ENCODE measurements around the gene HASPIN. TPM values are rescaled to one million over a fixed set of nuclear protein-coding genes. Genes with fewer than 3 reads are reported as not detected.
"Not testable (repeated sequence)": the region's sequence is repeated elsewhere in the genome, so short reads cannot be mapped to it uniquely, and the experiment has no call there.

The HASPIN gene
- polyA plus RNA-seq, 4 donors = 2.9 to 3.9 (median 3.4) TPM

DNA sequence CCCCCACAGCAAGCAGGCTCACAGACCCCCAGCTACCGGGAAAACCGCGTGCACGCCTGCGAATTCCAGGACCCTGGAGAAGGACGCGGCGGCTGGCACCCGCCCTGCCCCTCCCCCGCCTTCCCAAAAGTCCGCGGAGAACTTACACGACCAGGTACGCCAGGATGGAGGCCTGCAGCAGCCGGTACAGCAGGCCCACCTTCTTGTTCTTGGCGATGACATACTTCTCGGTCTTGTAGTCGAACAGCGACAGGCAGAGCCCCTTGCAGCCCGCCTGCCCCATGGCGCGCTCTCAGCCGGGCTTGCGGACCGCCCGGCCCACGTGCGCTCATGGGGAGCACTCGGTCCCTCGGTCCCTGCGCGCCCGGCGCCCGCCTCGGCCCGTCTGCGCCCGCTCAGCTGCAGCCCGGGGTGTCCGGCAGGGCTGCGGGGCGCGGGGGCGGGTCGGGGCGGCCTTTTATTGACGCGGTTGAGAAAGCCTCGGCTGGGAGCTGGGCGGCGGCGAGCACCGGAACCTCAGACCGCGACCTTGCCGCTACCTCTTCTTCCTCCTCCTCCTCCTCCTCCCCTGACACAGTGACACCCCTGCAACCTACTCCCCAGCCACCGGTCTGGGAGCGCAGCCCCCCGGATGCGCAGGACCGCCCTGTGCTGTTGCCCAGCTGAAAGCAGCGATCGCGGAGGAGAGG is 27.8 kb upstream of the HASPIN start, which contains the start of gene P2RX5:
TSS of gene P2RX5 (minus strand) at position 433 of the 689 bp plus-strand sequence. CDS start at position 283, 150 bp downstream.
- DNase-seq (ENCODE audit: low read depth in 4 of 4, low spot score in 3 of 4) = no peak

DNA sequence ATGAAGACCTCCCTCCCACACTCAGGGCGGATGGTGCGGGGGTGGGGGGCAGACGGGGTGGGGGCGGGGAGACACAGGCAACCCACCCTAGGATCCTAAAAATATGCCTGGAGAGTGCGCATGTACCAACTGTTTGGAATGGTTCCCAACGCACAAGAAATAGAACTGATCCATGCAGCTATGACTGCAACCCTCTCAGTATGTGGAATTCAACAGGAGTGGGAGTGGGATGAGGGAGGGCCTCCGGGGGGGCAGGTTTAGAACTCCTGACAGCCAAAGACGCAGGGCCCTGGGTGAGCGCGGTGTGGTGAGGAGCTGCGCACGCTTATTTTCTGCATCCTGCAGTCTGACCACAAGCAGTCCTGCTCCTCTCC is 26.6 kb upstream of the HASPIN start:
- DNase-seq (ENCODE audit: low read depth in 4 of 4, low spot score in 3 of 4) = no peak

DNA sequence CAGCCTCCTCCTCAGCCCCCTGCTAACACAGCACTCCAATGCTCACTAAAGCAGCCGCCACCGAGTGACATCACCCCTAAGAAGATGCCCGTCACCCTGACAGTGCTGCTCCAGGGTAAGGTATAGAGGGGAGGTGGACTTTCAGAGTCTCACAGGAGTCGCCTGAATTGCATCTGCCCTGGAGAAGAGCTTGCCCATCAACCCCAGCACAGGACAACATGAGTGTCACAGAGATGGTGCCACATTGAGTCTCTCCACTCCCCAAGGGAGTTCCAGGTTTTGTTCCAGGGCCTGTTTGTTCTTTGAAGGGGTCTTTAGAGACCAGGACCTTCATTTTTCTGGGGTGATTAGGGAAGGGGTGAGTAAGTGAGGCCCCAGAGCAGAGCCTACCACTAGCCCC is 25.6 kb upstream of the HASPIN start:
- no peak for DNase-seq (ENCODE audit: low read depth in 4 of 4, low spot score in 3 of 4)

DNA sequence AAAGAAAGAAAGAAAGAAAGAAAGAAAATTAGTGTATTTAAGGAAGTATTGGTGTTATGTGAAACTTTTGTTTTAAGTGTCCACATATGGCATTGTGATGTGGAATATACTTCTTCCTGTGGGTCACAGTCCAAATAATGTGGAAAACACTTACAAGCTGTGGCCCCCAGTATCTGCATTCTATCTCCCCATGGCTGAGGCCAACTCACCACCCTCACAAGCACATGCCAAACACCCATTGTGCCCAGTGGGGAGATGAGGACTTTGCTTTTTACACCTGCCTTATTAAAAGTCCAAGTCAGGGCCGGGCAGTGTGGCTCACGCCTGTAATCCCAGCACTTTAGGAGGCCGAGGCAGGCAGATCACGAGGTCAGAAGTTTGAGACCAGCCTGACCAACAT is 23.8 kb upstream of the HASPIN start:
- no peak for DNase-seq (ENCODE audit: low read depth in 4 of 4, low spot score in 3 of 4)

DNA sequence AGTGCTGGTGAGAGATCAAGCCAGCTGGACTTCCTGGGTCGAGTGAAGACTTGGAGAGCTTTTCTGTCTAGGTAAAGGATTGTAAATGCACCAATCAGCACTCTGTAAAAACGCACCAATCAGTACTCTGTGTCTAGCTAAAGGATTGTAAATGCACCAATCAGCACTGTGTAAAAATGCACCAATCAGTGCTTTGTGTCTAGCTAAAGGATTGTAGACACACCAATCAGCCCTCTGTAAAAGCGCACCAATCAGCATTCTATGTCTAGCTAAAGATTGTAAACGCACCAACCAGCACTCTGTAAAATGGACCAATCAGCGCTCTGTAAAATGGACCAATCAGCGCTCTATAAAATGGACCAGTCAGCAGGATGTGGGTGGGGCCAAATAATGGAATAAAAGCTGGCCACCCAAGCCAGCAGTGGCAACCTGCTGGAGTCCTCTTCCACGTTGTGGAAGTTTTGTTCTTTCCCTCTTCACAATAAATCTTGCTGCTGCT is 21.6 kb upstream of the HASPIN start:
- not testable (repeated sequence) for DNase-seq (ENCODE audit: low read depth in 4 of 4, low spot score in 3 of 4)

DNA sequence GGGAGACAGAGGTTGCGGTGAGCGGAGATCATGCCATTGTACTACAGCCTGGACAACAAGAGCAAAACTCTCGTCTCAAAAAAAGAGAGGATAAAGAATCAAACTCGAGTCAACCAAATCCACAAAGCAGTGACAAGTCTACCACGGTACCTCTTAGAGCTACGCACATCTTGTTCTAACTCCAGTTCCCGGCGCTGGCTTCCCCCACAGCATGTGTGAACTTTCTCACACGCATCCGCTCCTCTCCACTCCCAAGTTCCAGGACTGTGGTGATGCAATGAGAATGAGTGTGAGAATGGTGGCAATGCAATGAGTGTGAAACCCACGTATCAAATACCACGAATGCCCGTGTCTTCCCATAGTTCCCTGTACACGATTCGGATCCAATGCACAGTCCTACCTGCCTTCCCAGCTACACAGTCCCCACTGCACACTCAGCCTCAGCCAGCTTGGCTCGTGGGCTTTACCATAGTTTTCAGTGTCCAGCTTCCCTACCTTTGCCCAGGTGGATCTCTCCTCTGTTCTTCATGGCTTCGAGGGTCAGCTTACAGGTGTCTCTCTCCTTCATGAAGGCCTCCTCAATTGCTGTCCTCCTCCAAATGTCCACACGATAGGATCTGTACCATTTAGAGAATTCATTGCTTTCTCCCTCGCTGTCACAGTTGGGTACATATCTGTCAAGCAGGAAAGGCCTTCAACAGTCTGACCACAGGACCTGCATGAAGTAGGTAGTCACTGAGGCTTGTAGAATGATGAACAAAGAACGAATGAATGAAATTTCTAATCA is 18.6 kb upstream of the HASPIN start:
- no peak for DNase-seq (ENCODE audit: low read depth in 4 of 4, low spot score in 3 of 4)

DNA sequence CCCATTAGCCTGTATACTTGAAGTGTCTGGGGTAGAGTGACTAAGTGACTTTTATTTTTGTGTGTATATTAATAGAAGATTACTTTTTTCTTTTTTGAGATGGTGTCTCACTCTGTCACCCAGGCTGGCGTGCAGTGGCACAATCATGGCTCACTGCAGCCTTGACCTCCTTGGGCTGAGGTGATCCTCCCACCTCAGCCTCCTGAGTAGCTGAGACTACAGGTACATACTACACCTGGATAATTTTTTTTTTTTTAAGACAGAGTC is 18.1 kb upstream of the HASPIN start:
- DNase-seq (ENCODE audit: low read depth in 4 of 4, low spot score in 3 of 4) = not testable (repeated sequence)

DNA sequence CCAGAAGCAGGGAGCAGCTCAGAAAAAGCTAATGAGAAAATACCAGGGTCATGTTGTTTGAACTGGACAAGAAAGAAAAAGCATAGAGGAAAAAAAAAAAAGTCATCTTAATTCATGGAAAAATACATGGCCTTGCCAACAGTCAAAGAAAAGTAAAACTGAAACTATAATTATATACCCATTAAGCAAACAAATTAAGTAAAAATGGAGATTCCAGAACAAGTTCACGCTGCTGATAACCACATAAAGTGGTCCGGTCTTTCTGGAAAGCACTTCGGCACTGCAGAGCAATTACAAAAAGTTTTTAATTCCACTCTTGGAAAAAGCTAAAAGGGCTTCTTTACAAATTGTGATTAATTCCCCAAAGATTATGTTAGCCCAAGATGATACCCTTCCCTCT is 15.3 kb upstream of the HASPIN start:
- no peak for DNase-seq (ENCODE audit: low read depth in 4 of 4, low spot score in 3 of 4)

DNA sequence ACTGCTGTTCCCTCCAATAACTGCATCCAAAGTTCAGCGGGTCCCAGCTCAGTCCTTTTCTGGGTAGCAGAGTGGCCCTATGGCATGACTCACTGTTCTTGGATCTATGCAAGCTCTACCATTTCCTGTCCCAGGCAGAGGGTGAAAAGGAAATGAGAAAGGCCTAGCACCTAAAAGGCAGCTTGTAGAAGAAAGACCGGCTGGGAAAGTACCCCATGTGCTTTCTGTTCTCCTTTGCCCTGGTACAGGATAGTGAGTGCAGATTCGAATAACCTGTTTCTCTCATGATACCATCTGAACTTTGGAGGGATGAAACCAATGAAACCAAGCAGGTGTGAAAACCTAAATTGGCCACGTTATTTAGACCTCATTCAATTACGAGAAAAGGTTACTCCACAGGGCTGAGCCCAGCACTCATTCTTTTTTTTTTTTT is 12.7 kb upstream of the HASPIN start:
- DNase-seq (ENCODE audit: low read depth in 4 of 4, low spot score in 3 of 4) = no peak

DNA sequence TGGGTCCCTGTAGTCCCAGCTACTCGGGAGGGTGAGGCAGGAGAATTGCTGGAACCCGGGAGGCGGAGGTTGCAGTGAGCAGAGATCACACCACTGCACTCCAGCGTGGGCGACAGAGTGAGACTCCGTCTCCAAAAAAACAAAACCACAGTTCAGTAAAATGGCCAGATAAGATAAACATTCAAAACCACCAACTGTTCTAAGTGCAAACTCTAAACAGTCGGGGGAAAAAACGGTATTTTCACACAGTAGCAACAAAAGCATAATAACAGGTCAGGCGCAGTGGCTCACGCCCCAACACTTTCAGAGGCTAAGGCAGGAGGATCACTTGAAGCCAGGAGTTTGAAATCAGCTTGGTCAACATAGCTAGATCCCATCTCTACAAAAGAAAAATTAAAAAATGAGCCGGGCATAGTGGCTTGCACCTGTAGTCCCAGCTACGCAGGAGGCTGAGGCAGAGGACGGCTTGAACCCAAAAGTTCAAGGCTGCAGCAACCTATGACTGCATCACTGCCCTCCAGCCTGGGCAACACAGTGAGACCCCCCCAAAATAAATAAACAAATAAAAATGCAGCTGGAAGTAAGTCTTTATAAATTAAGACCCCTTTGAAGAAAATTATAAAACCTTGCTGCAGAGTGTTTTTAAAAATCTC is 10.8 kb upstream of the HASPIN start:
- no peak for DNase-seq (ENCODE audit: low read depth in 4 of 4, low spot score in 3 of 4)

DNA sequence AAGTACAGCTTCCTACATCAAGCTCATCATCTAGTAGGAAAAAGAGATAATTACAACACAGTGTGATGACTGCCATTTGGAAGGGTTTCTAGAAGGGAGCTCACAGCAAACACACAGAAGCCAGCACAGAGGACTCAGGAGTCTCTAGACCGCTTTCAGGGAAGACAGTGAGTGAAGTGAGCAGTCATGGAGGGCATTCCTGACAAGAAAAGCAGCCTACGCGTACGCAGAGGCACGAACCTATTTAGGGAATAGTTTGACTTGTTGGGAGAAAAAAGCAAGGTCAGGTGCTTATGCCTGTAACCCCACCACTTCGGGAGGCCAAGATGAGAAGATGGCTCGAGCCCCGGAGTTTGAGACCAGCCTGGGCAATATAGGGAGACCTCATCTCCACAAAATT is 8.4 kb upstream of the HASPIN start:
- no peak for DNase-seq (ENCODE audit: low read depth in 4 of 4, low spot score in 3 of 4)

DNA sequence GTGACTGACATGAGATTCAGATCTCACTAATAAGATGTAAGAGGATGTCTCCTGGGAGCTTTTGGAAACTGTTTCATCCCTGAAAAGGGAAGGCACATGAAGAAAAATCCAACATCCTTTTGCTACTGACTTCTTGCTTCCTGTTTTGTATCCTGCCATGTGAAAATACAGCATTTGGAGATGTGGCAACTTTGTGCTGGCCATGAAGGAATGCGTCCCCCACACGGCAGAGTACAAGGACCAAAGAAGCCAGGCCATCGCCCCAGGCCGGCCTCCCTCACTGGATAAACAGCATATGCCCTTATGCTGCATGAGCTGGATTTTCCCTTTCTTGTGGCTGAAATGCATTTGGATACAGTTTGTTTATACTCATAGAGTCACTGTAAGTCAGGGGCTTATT is 5.5 kb upstream of the HASPIN start:
- DNase-seq (ENCODE audit: low read depth in 4 of 4, low spot score in 3 of 4) = no peak

DNA sequence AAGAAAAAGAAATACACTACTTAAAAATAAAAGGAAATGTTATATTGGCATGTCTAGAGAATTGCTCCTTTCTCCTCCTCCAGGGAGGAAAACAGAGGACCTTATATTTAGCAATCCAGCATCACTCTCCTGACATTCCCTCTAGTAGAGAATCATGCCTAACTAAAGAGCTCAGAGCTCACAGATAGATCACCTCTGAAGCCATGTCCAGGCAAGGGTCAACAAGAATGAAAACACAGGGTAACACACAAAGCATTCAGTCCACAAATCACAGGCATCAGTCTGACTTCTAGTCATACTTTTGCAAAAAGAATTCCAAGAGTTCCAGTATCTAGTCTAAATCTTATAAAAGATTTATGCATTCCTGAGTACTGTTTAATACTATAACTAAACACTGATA is 4.4 kb upstream of the HASPIN start:
- DNase-seq (ENCODE audit: low read depth in 4 of 4, low spot score in 3 of 4) = no peak

DNA sequence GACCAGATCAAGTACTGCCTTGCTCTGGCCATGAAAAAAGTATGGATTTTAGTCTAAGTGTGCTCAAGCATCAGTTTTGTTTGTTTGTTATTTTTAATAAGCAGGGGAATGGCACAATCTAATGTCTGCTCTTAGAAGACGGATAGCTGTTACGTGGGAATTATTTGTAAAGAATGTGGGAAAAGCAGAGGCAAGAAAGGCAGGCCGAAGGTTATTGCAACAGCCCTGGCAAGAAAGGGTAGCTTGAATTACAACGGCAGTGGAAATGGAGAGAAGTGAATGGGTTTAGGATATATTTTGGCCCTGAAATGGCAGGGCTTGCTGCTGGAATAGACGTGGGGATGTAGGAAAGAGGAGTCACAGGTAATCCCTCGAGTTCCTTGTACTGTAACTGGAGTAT is 987 bp upstream of the HASPIN start:
- DNase-seq (ENCODE audit: low read depth in 4 of 4, low spot score in 3 of 4) = no peak

DNA sequence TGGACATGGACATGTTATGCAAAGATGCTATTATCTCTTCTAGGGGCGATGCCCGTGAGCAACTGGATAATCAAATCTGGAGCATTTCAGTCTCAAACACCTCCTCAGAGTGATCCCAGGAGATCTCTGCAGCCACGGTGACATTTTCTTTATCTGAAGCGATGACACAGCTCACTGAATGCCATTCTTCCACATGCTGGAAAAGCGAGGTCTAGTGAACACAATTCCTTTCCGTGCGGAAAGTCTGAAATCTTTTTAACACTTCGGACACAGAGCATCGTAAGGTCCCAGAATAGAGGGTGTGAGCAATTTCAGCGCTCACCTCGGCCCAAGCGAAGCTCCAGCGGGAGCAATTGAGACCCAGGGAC is 531 bp upstream of the HASPIN start:
- no peak for DNase-seq (ENCODE audit: low read depth in 4 of 4, low spot score in 3 of 4)

DNA sequence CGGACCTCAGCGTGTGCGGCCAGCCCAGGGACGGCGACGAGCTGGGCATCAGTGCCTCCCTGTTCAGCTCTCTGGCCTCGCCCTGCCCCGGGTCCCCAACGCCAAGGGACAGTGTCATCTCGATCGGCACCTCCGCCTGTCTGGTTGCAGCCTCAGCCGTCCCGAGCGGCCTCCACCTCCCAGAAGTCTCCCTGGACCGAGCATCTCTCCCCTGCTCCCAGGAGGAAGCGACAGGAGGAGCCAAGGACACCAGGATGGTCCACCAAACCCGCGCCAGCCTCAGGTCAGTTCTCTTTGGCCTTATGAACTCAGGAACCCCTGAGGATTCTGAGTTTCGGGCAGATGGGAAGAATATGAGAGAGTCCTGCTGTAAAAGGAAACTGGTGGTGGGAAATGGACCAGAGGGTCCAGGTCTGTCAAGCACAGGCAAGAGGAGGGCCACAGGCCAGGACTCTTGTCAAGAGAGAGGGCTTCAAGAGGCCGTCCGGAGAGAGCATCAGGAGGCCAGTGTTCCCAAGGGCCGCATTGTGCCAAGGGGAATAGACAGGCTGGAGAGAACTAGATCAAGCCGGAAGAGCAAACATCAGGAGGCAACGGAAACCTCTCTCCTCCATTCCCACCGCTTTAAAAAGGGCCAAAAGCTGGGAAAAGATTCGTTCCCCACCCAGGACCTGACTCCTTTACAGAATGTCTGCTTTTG is 825 bp downstream of the HASPIN start:
- no peak for DNase-seq (ENCODE audit: low read depth in 4 of 4, low spot score in 3 of 4)

DNA sequence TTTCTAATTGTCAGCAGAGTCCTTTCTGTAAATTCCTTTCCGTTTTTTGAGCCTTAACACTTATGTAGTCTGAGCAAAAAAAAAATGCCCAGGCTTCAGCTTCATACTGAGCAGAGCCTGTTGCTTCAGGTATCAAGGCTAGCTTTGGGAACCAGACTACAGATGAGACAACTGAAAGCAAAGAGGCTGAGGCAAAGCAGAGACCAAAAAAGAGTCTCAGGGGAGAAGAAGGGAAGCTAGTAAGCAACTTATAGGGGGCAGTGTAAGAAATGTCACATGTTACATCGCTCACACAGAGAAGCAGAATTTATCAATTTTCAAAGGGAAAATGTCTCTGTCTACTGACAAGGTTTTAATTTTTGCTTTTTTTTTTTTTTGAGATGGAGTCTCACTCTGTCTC is 3.3 kb downstream of the HASPIN start:
- no peak for DNase-seq (ENCODE audit: low read depth in 4 of 4, low spot score in 3 of 4)

DNA sequence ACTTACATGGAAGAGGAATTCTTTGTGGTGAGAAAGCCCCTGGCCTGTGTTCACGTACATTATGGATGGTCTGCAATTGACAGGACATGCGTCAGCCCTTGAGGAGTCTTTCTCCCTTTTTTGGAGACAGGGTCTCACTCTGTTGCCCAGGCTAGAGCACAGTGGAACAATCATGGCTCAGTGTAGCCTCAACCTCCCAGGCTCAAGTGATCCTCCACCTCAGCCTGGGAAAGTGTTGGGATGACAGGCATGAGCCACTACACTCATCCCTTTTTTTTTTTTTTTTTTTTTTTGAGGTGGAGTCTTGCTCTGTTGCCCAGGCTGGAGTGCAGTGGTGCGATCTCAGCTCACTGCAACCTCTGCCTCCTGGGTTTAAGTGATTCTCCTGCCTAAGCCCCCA is 4.4 kb downstream of the HASPIN start:
- not testable (repeated sequence) for DNase-seq (ENCODE audit: low read depth in 4 of 4, low spot score in 3 of 4)

DNA sequence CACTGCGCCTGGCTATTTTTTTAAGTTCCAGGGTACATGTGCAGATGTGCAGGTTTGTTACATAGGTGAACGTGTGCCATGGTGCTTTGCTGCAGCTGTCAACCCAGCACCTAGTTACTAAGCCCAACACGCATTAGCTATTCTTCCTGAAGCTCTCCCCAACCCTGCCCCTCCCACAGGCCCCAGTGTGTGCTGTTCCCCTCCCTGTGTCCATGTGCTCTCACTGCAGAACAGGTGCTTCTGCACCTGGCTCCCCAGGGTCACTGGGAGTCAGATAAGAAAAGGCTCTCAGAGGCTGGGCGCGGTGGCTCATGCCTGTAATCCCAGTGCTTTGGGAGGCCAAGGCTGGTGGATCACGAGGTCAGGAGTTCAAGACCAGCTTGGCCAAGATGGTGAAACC is 6.2 kb downstream of the HASPIN start:
- DNase-seq (ENCODE audit: low read depth in 4 of 4, low spot score in 3 of 4) = no peak

DNA sequence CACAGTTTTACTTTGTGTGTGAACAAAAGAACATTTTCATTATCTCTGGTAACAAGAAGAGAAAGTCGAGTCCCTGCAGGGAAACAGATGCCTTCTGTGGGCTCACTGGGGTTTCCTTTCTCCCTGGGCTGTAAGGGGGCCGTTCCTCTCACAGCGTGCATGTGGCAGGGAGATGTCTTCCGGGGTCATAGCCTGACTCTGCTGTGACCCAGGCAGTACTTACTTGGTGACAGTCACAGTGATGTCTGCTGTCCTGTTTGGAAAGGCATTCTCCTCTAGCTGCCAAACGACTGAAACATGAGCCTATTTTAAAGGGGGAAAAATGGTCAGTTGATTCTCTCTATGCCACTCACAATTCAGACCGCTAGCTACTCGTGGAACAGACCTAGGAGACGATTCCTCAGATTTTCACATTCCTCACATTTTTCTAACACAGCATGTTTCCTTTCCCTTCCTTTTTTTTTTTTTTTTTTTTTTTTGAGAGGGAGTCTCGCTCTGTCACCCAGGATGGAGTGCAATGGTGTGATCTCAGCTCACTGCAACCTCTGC is 7.3 kb downstream of the HASPIN start:
- DNase-seq (ENCODE audit: low read depth in 4 of 4, low spot score in 3 of 4) = no peak

DNA sequence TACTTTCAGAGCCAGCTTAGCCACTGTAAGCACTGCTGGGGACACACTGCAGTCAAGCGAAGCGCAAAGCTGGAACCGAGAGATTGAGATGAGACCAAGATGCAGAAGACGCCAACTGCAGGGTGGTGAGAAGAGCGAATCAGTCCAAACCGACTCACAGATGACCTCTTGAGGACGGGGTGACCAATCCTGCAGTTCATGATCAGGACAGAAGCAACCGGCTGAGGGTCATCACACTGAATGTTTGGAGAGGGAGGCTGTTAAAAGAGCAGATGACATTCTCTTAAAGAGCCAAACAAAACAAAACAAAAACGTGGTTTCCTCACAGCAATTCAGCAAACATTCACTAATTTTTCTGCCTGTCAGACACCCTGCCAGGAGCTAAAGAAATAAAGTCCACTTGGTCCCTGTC is 8.5 kb downstream of the HASPIN start:
- DNase-seq (ENCODE audit: low read depth in 4 of 4, low spot score in 3 of 4) = no peak
